HCT116 (cell line): Measurements from ENCODE around the gene CEP97. TPM values are rescaled to one million over a fixed set of nuclear protein-coding genes. Genes with fewer than 3 reads are reported as not detected.

ENCODE experiments used
- ATAC-seq: fragments of 200-7000 bp; cut with Tn5 transposase; 2 replicates; pipeline ENCODE4 v1.9.1; 2020; ENCODE audit warnings: mild to moderate bottlenecking, moderate library complexity
- BruUV-seq: library from RNA; stranded (reverse); fragments of 400-500 nt; replicated peaks from 2 replicates; lab custom pipeline; 2021; lab: Mats Ljungman, UMichigan
- CTCF ChIA-PET: fragments of 300-600 bp; sonication (Branson Sonifier 250); formaldehyde crosslinking; loops from one replicate; lab custom pipeline; 2021; ENCODE audit warnings: antibody characterized with exemption; lab: Charles Lee
- POLR2A ChIA-PET: fragments of 300-600, 350-600 bp; sonication (Branson Sonifier 250); formaldehyde crosslinking; loops from one replicate; lab custom pipeline; 2021; ENCODE audit warnings: antibody characterized with exemption; lab: Charles Lee
- RAD21 ChIA-PET, 2 experiments: fragments of 300-600 bp; sonication (Branson Sonifier 250); formaldehyde crosslinking; loops; one replicate each; lab custom pipeline; 2023; ENCODE audit warnings: low total read pairs in 2 of 2; ENCODE audit not compliant: uncharacterized antibody in 2 of 2, unreplicated experiment in 2 of 2, low non-redundant PET in 1 of 2; lab: Charles Lee
- DNase-seq: peaks from one replicate; pipeline ENCODE4 v3.0.0-alpha.2; 2010; ENCODE audit warnings: low read depth, low spot score
- H2AFZ ChIP-seq: fragments of 200-600 bp; shearing (Covaris generic), sonication (generic); 2 replicates; pipeline ENCODE4 v1.6.1; 2017; ENCODE audit warnings: low read depth, mixed run types, mixed read lengths, antibody characterized with exemption, low read length; ENCODE audit not compliant: poor library complexity, severe bottlenecking
- H3K27ac ChIP-seq: 2 replicates; pipeline ENCODE4 v1.5.1; 2012; ENCODE audit warnings: low read depth, low read length
- H3K27me3 ChIP-seq: fragments of 200-600 bp; sonication (generic); 2 replicates; pipeline ENCODE4 v1.6.1; 2016; ENCODE audit warnings: mixed run types, low read length, mixed read lengths; ENCODE audit not compliant: insufficient read depth
- H3K36me3 ChIP-seq, 2 experiments: fragments of 200-500 bp in 1 of 2; fragments of 200-600 bp in 1 of 2; sonication (Bioruptor generic) in 1 of 2; sonication (generic) in 1 of 2; 2 replicates each; pipeline versions ENCODE4 v1.5.1 to v1.6.1; 2014 to 2016; ENCODE audit warnings: low read length in 2 of 2, inconsistent platforms in 1 of 2, mixed read lengths in 1 of 2, mixed run types in 1 of 2; ENCODE audit not compliant: insufficient read depth in 2 of 2, control insufficient read depth in 1 of 2
- H3K4me1 ChIP-seq, 2 experiments: fragments of 200-600 bp in 1 of 2; sonication (generic) in 1 of 2; 2 replicates each; pipeline versions ENCODE4 v1.5.1 to v1.6.1; 2012 to 2017; ENCODE audit warnings: low read length in 2 of 2, inconsistent platforms in 1 of 2, mild to moderate bottlenecking in 1 of 2, mixed read lengths in 1 of 2, mixed run types in 1 of 2, moderate library complexity in 1 of 2; ENCODE audit not compliant: insufficient read depth in 2 of 2, control insufficient read depth in 1 of 2
- H3K4me2 ChIP-seq: fragments of 200-600 bp; sonication (generic); 2 replicates; pipeline ENCODE4 v1.6.1; 2017; ENCODE audit warnings: mixed run types, low read length, mixed read lengths
- H3K4me3 ChIP-seq, 2 experiments: fragments of 200-600 bp in 1 of 2; sonication (generic) in 1 of 2; replicated peaks in 1 of 2; 2 replicates each; pipeline ENCODE4 v1.5.1; 2011 to 2016; ENCODE audit warnings: low read length in 2 of 2, control low read depth in 1 of 2, low read depth in 1 of 2, mild to moderate bottlenecking in 1 of 2, mixed read lengths in 1 of 2, mixed run types in 1 of 2
- H3K79me2 ChIP-seq: fragments of 200-600 bp; sonication (generic); 2 replicates; pipeline ENCODE4 v1.6.1; 2017; ENCODE audit warnings: mild to moderate bottlenecking, mixed run types, low read length, moderate library complexity, mixed read lengths; ENCODE audit not compliant: insufficient read depth
- H3K9ac ChIP-seq: fragments of 200-600 bp; sonication (generic); 2 replicates; pipeline ENCODE4 v1.6.1; 2016; ENCODE audit warnings: low read length, mixed read lengths
- H3K9me2 ChIP-seq: fragments of 200-600 bp; sonication (generic), shearing (Covaris generic); 2 replicates; pipeline ENCODE4 v1.6.1; 2017; ENCODE audit warnings: mixed run types, mild to moderate bottlenecking, moderate library complexity; ENCODE audit not compliant: insufficient read depth
- H3K9me3 ChIP-seq, 2 experiments: fragments of 200-500 bp in 1 of 2; fragments of 200-600 bp in 1 of 2; sonication (Bioruptor generic) in 1 of 2; sonication (generic) in 1 of 2; 2 replicates each; pipeline ENCODE4 v1.6.1; 2014 to 2017; ENCODE audit warnings: low read length in 2 of 2, mixed read lengths in 2 of 2, inconsistent platforms in 1 of 2, low read depth in 1 of 2, mild to moderate bottlenecking in 1 of 2, mixed run types in 1 of 2, moderate library complexity in 1 of 2; ENCODE audit not compliant: control insufficient read depth in 1 of 2, insufficient read depth in 1 of 2
- H4K20me1 ChIP-seq: fragments of 200-600 bp; sonication (generic), shearing (Covaris generic); 2 replicates; pipeline ENCODE4 v1.6.1; 2017; ENCODE audit warnings: mixed run types, mild to moderate bottlenecking, moderate library complexity; ENCODE audit not compliant: insufficient read depth
- ATF3 ChIP-seq: IDR thresholded peaks from 2 replicates; pipeline ENCODE4 v1.6.1; 2012
- EZH2 ChIP-seq: fragments of 200-600 bp; sonication (generic); IDR thresholded peaks from 2 replicates; pipeline ENCODE4 v1.6.1; 2017; ENCODE audit warnings: antibody characterized with exemption, mixed run types
- EZH2phosphoT487 ChIP-seq: fragments of 200-600 bp; IDR thresholded peaks from 2 replicates; pipeline ENCODE4 v1.6.1; 2018; ENCODE audit warnings: antibody characterized with exemption, borderline replicate concordance
- FOSL1 ChIP-seq: IDR thresholded peaks from 2 replicates; pipeline ENCODE4 v1.6.1; 2012; ENCODE audit warnings: low read depth
- JUND ChIP-seq: IDR thresholded peaks from 2 replicates; pipeline ENCODE4 v1.6.1; 2012
- MAX ChIP-seq: IDR thresholded peaks from 2 replicates; pipeline ENCODE4 v1.6.1; 2012
- POLR2A ChIP-seq: IDR thresholded peaks from 2 replicates; pipeline ENCODE4 v1.7.0; 2011; ENCODE audit warnings: borderline replicate concordance; ENCODE audit not compliant: insufficient read depth, insufficient read length; ENCODE audit errors: extremely low read depth
- REST ChIP-seq: IDR thresholded peaks from 2 replicates; pipeline ENCODE4 v1.6.1; 2012; ENCODE audit warnings: low read depth
- YY1 ChIP-seq: IDR thresholded peaks from 2 replicates; pipeline ENCODE4 v1.6.1; 2011; ENCODE audit warnings: low read length, low read depth, moderate library complexity, mild to moderate bottlenecking; ENCODE audit not compliant: insufficient replicate concordance; ENCODE audit errors: extremely low read depth
- ZFX ChIP-seq: fragments of 450-650 bp; IDR thresholded peaks from 2 replicates; pipeline ENCODE4 v1.6.1; 2017
- intact Hi-C: fragments of 100-400 bp; cut with micrococcal nuclease; formaldehyde crosslinking; loops from 2 replicates; pipeline ENCODE4 v1.10.0; 2022
- total RNA-seq: library from RNA; stranded (reverse); gene quantifications from one replicate; pipeline ENCODE4 v1.2.1, GENCODE V29; 2021; ENCODE audit not compliant: unreplicated experiment

CEP97 gene
- total RNA-seq, 1 experiment from 2014 or later, result 15.7 TPM

- RAD21 ChIA-PET, result no interaction called here
- Histone ChIP-seq H3K79me2 (no peaks in the 10 kb centered on the region), H3K9me2 (no peaks in the 10 kb centered on the region), H3K4me2 (no peak overlapping the region), H3K4me3 (no peak overlapping the region), H3K36me3 (no peaks in the 10 kb centered on the region), H2AFZ (no peak overlapping the region), H3K27me3 (no peaks in the 10 kb centered on the region), H3K9me3 (no peaks in the 10 kb centered on the region), H3K27ac (no peak overlapping the region), H4K20me1 (no peaks in the 10 kb centered on the region), H3K9ac (no peak overlapping the region), H3K4me1 (no peaks in the 10 kb centered on the region)
- ATAC-seq, result no peak
- CTCF ChIA-PET, result interaction anchor here (3.6 kb wide), 1 partner anchor 421 kb away, joined by 33 read pairs; no protein-coding TSS in a partner anchor
- intact Hi-C loops, result loop anchor here (5.0 kb wide), 1 partner anchor 107 kb away; no protein-coding TSS in a partner anchor
- POLR2A ChIA-PET, result no interaction called here
- TF ChIP-seq JUND, result no peak
- no peak for TF ChIP-seq EZH2phosphoT487
- TF ChIP-seq EZH2, result no peak
- no peak for TF ChIP-seq REST
- TF ChIP-seq FOSL1, result no peak
- TF ChIP-seq YY1, result no peak
- no peak for TF ChIP-seq ZFX
- no peak for TF ChIP-seq MAX
- no peak for TF ChIP-seq ATF3
- no peak for TF ChIP-seq POLR2A
- no peak for DNase-seq
- no TSS peak for BruUV-seq
Measured at GRCh38 chr3:101803939-101804338, 79.5 kb downstream of the CEP97 start.
